ENCODE results near the gene SPTLC3. TPM values are rescaled to one million over a fixed set of nuclear protein-coding genes. Genes with fewer than 3 reads are reported as not detected.
"Not testable (repeated sequence)": the region's sequence is repeated elsewhere in the genome, so short reads cannot be mapped to it uniquely, and the experiment has no call there.

The SPTLC3 gene
- total and polyA plus RNA-seq, 7 donors: 0.92 to 8.4 (median 4.6) TPM

DNA sequence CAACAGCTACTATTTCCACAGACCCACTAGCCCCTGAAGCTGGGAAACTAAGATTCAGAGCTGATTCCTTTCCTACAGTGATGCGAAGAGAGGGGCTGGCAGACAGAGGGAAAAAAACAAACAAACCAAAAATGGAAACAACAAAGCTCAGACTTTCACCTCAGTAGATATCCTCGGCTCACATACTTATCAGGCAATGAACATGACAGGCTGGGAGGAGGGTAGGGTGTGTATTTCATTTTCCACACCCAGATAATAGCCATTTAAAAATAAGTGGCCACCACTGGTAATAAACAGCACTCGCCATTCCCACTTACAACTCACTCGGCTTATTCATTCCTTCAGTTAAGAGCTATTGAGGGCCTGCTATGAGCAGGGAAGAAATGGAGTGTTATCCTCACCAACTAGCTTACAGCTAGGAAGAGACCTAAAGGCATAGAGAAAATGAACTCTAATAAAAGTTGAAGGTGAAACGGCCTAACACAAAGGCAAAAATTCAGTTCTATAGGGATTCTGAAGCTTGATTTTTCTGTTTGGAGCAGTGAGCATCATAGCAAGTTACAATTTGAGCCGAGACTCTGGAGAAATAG is 32.0 kb upstream of the SPTLC3 start:
- WGBS, 2 donors: 68 to 83% methylated on average over 6 of the region's 6 CpGs
- Histone ChIP-seq H3K27me3 (no peaks in the 10 kb centered on the region), H3K27ac (no peak overlapping the region), H3K4me3 (no peak overlapping the region), H3K9me3 (no peaks in the 10 kb centered on the region), H3K4me1 (no peaks in the 10 kb centered on the region), H3K36me3 (no peaks in the 10 kb centered on the region)
- intact Hi-C loops (cut with DNase I): no loop called here
- TF ChIP-seq POLR2AphosphoS5 (IDR thresholded peaks at IDR 0.05) (no peak), POLR2A (IDR thresholded peaks at IDR 0.05) (no peak)
- TF ChIP-seq, protein P1, sequence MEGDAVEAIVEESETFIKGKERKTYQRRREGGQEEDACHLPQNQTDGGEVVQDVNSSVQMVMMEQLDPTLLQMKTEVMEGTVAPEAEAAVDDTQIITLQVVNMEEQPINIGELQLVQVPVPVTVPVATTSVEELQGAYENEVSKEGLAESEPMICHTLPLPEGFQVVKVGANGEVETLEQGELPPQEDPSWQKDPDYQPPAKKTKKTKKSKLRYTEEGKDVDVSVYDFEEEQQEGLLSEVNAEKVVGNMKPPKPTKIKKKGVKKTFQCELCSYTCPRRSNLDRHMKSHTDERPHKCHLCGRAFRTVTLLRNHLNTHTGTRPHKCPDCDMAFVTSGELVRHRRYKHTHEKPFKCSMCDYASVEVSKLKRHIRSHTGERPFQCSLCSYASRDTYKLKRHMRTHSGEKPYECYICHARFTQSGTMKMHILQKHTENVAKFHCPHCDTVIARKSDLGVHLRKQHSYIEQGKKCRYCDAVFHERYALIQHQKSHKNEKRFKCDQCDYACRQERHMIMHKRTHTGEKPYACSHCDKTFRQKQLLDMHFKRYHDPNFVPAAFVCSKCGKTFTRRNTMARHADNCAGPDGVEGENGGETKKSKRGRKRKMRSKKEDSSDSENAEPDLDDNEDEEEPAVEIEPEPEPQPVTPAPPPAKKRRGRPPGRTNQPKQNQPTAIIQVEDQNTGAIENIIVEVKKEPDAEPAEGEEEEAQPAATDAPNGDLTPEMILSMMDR (IDR thresholded peaks at IDR 0.05): no peak
- DNase-seq: no peak

DNA sequence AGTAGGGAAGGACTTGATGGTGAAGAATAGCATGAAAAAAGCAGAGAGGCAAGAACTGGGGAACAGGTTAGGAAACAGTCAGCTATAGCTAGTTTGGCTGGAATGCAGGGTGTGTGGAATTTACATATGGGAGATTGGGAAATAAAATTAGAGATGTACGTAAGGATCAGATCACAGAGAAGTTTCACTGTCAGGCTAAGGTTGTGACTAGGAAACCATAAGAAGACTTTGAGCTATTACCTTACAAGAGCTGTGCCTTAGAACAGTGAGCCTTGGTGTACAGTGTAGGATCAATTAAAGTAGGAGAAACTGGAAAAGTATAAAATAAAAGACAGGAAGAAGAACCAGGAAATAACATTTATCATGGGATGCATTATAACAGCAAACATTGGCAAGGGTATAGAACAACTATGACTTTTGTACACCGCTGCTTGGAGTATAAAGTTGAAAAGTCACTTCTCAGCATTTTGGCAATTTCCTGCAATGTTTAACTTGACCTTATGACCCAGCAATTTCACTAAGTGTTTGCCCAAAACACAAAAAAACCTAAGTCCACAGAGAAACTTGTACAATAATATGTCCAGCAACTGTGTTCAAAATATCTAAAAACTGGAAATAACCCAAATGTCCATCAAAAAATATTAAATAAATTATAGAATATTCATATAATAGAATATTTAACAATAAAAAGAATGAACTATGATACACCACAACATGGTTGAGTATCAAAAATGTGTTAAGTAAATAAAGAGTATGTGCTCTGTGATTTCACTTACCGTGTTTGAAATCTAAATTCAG is 31.2 kb upstream of the SPTLC3 start:
- TF ChIP-seq POLR2A (IDR thresholded peaks at IDR 0.05) (no peak), EP300 (IDR thresholded peaks at IDR 0.05) (no peak)
- intact Hi-C loops (cut with DNase I): no loop called here
- DNase-seq: no peak
- no peaks in the 10 kb centered on the region for H3K36me3 ChIP-seq
- no peaks in the 10 kb centered on the region for H3K27me3 ChIP-seq
- WGBS, 2 donors: 26 to 71% methylated on average over 3 of the region's 3 CpGs
- H3K4me3 ChIP-seq: no peak overlapping the region
- H3K9me3 ChIP-seq: no peaks in the 10 kb centered on the region
- H3K4me1 ChIP-seq: no peaks in the 10 kb centered on the region
- no peak overlapping the region for H3K27ac ChIP-seq

DNA sequence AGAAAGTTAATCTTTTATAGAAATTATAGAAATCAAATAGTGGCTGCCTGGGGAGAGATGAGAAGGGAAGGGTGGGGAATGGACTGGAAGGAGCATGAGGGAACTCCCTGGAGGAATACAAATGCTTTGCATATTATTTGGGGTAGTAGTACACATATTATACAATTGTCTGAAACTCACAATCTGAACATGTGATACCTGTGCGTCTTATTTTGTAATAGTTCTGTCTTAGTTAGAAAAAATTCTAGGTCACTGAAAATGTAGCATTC is 30.7 kb upstream of the SPTLC3 start:
- DNase-seq: no peak
- intact Hi-C loops (cut with DNase I): no loop called here
- H3K27ac ChIP-seq: no peak overlapping the region
- no peak overlapping the region for H3K4me3 ChIP-seq
- no peaks in the 10 kb centered on the region for H3K36me3 ChIP-seq
- no peaks in the 10 kb centered on the region for H3K4me1 ChIP-seq
- H3K9me3 ChIP-seq: no peaks in the 10 kb centered on the region
- TF ChIP-seq POLR2A (IDR thresholded peaks at IDR 0.05) (no peak), EP300 (IDR thresholded peaks at IDR 0.05) (no peak), POLR2AphosphoS5 (IDR thresholded peaks at IDR 0.05) (no peak)
- TF ChIP-seq, protein P1 (IDR thresholded peaks at IDR 0.05): no peak
- 89 to 97% methylated on average over 1 of the region's 1 CpG for WGBS, 2 donors
- H3K27me3 ChIP-seq: no peaks in the 10 kb centered on the region

DNA sequence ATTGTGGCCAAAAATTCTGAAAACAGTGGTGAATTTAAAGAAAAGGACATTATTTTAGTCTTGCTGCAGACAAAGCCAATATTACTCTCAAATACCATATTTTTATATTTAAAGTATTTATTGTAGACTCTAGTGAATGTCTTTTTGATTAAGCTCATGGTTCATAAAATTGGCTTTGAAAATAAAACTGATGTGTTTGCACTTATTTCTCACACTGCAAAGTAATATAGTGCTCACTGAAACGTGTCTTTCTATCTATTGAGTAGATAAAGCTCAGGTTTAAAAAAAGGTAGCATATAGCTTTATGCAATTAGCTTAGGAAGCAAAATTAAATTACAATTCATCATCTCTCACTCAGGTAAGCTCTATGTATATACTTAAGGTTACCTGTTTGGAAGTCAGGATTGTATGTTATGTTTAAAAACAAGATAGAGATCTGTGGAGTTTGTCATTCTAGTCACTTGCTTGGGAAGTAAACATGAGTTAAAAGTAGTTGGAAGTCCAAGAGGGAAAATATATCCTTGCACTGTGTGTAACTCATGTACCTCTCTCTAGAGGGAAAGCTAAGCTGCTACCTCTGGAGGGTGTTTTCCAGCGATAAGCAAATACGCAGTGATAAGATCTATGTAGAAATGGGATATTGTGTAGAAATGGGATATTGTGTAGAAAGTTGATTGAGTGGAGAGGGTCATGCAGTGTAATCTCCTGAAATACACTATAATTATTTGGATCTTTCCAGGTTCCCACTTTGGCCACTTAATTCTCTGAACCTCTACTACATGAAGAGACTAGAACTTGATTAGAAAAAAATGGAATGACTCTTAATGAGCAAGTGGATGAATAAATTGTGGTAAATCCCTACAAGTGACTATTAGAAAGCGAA is 29.9 kb upstream of the SPTLC3 start:
- 88 to 89% methylated on average over 4 of the region's 4 CpGs for WGBS, 2 donors
- Histone ChIP-seq H3K4me3 (no peak overlapping the region), H3K36me3 (no peaks in the 10 kb centered on the region), H3K27me3 (no peaks in the 10 kb centered on the region), H3K9me3 (no peaks in the 10 kb centered on the region), H3K27ac (no peak overlapping the region), H3K4me1 (no peaks in the 10 kb centered on the region)
- no peak for TF ChIP-seq POLR2A (IDR thresholded peaks at IDR 0.05)
- TF ChIP-seq EP300 (IDR thresholded peaks at IDR 0.05): no peak
- TF ChIP-seq, protein P1 (IDR thresholded peaks at IDR 0.05): no peak
- no peak for TF ChIP-seq POLR2AphosphoS5 (IDR thresholded peaks at IDR 0.05)
- DNase-seq: no peak
- intact Hi-C loops (cut with DNase I): no loop called here

DNA sequence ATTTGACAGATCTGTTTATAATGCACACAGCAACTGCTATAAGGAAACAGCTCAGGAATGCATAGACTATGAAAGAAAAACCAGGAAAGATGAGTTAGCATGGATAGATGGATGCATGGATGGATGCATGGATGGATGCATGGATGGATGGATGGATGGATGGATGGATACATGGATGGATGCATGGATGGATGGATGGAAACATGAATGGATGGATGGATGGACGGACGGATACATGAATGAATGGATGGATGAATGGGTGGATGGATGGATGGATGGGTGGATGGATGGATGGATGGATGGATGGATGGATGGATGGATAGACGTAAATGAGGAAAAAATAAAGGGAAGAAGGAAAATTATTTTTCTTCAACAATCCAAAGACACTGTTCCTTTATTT is 29.1 kb upstream of the SPTLC3 start:
- H3K4me3 ChIP-seq; DNase-seq; H3K27me3 ChIP-seq; H3K27ac ChIP-seq; H3K4me1 ChIP-seq; H3K9me3 ChIP-seq; intact Hi-C loops (cut with DNase I); H3K36me3 ChIP-seq: not testable (repeated sequence)
- 92 to 97% methylated on average over 3 of the region's 3 CpGs for WGBS, 2 donors

All from sigmoid colon (tissue), 7 donors.